K562 (cell line): ENCODE measurements around the gene UBTFL1. TPM values are rescaled to one million over a fixed set of nuclear protein-coding genes. Genes with fewer than 3 reads are reported as not detected.
A peak's percentile ranks its signal among the peaks of the same experiment; 100 is the strongest.

ENCODE experiments used
- ATAC-seq: fragments of 200-7000 bp; cut with Tn5 transposase; 3 replicates; pipeline ENCODE4 v1.9.1; 2020; ENCODE audit warnings: moderate library complexity
- BruUV-seq: library from RNA; stranded (reverse); fragments of 400-500 nt; replicated peaks from 2 replicates; lab custom pipeline; 2021; lab: Mats Ljungman, UMichigan
- CTCF ChIA-PET: fragments of 300-600 bp; formaldehyde crosslinking; extraction: SDS; loops from one replicate; lab custom pipeline; 2021; ENCODE audit warnings: low intra/inter-chr PET ratio; lab: Yijun Ruan, JAX
- POLR2A ChIA-PET: fragments of 300-600, 350-650 bp; sonication (Branson Sonifier 250); formaldehyde crosslinking; extraction: SDS; loops from one replicate; lab custom pipeline; 2021; ENCODE audit warnings: antibody characterized with exemption, inconsistent platforms; lab: Yijun Ruan, JAX
- DNase-seq, 4 experiments: peaks; one replicate each; pipeline versions ENCODE4 v3.0.0 to v3.0.0-alpha.2; 2011 to 2018; ENCODE audit warnings: low spot score in 3 of 4, mixed read lengths in 3 of 4; ENCODE audit errors: extremely low read depth in 1 of 4
- FAIRE-seq: peaks from 2 replicates; lab custom pipeline; 2011; peaks lifted over from hg19 to GRCh38; lab: Jason Lieb, UNC
- H2AFZ ChIP-seq: 2 replicates; pipeline ENCODE4 v1.6.0; 2011; ENCODE audit warnings: low read depth, low read length, control low read depth, inconsistent platforms
- H3K27ac ChIP-seq: fragments of 200-600 bp; 3 replicates; pipeline ENCODE4 v1.8.0; 2011; ENCODE audit warnings: low read depth, mild to moderate bottlenecking, control low read depth, inconsistent platforms, low read length, moderate library complexity, mixed read lengths; ENCODE audit errors: extremely low read depth
- H3K27me3 ChIP-seq, 2 experiments: fragments of 300-600 bp in 1 of 2; 2 replicates in 1 of 2; 3 replicates in 1 of 2; pipeline versions ENCODE4 v1.6.0 to v1.8.0; 2011; ENCODE audit warnings: inconsistent platforms in 2 of 2, low read length in 2 of 2, mild to moderate bottlenecking in 1 of 2, mixed read lengths in 1 of 2, moderate library complexity in 1 of 2; ENCODE audit not compliant: control insufficient read depth in 2 of 2, insufficient read depth in 2 of 2
- H3K36me3 ChIP-seq: fragments of 300-600 bp; 3 replicates; pipeline ENCODE4 v1.8.0; 2011; ENCODE audit warnings: mild to moderate bottlenecking, low read length, inconsistent platforms; ENCODE audit not compliant: control insufficient read depth, insufficient read depth
- H3K4me1 ChIP-seq, 2 experiments: fragments of 200-600 bp in 1 of 2; replicated peaks in 1 of 2; 2 replicates in 1 of 2; 3 replicates in 1 of 2; pipeline versions ENCODE4 v1.5.1 to v1.8.0; 2011; ENCODE audit warnings: inconsistent platforms in 2 of 2, low read length in 2 of 2, mild to moderate bottlenecking in 1 of 2, mixed read lengths in 1 of 2, moderate library complexity in 1 of 2; ENCODE audit not compliant: control insufficient read depth in 2 of 2, insufficient read depth in 2 of 2
- H3K4me2 ChIP-seq: 2 replicates; pipeline ENCODE4 v1.6.1; 2011; ENCODE audit warnings: low read length, control low read depth, inconsistent platforms, mixed read lengths; ENCODE audit not compliant: insufficient read depth
- H3K4me3 ChIP-seq: fragments of 200-600 bp; sonication (generic), shearing (Covaris generic); 2 replicates; pipeline ENCODE4 v1.5.1; 2016; ENCODE audit warnings: control low read depth, inconsistent platforms
- H3K79me2 ChIP-seq: fragments of 200-600 bp; 3 replicates; pipeline ENCODE4 v1.8.0; 2011; ENCODE audit warnings: low read length, inconsistent platforms; ENCODE audit not compliant: control insufficient read depth, insufficient read depth
- H3K9ac ChIP-seq, 2 experiments: 2 replicates each; pipeline versions ENCODE4 v1.6.0 to v1.6.1; 2011; ENCODE audit warnings: low read depth in 2 of 2, low read length in 2 of 2, control low read depth in 1 of 2, inconsistent platforms in 1 of 2, mild to moderate bottlenecking in 1 of 2, mixed read lengths in 1 of 2; ENCODE audit not compliant: insufficient read depth in 1 of 2
- H3K9me1 ChIP-seq: one replicate; pipeline ENCODE4 v1.6.0; 2011; ENCODE audit warnings: inconsistent platforms, mild to moderate bottlenecking, low read length, moderate library complexity; ENCODE audit not compliant: control insufficient read depth, insufficient read depth
- H3K9me3 ChIP-seq: replicated peaks from 2 replicates; pipeline ENCODE4 v1.5.1; 2011; ENCODE audit warnings: low read depth, low read length, inconsistent platforms; ENCODE audit not compliant: control insufficient read depth, insufficient read depth
- H4K20me1 ChIP-seq: replicated peaks from 2 replicates; pipeline ENCODE4 v1.6.1; 2011; ENCODE audit warnings: low read length, inconsistent platforms, mixed read lengths; ENCODE audit not compliant: control insufficient read depth, insufficient read depth
- CAMTA2 ChIP-seq: fragments of 250-450 bp; sonication (Bioruptor Pico); conservative IDR thresholded peaks from 2 replicates; pipeline ENCODE4 v1.5.1; 2022
- CTCF ChIP-seq, 3 experiments: IDR thresholded peaks in 2 of 3; conservative IDR thresholded peaks in 1 of 3; 2 replicates each; pipeline ENCODE4 v1.5.1; 2011 to 2012; ENCODE audit warnings: low read length in 3 of 3, mild to moderate bottlenecking in 3 of 3, control low read depth in 2 of 3, improper control_type of control experiment in 1 of 3, inconsistent platforms in 1 of 3, low read depth in 1 of 3, mixed read lengths in 1 of 3, moderate library complexity in 1 of 3; ENCODE audit not compliant: insufficient read depth in 2 of 3
- GTF2F1 ChIP-seq: IDR thresholded peaks from 2 replicates; pipeline ENCODE4 v1.6.1; 2011; ENCODE audit warnings: low read depth, low read length, improper control_type of control experiment
- HDAC6 ChIP-seq: IDR thresholded peaks from 2 replicates; pipeline ENCODE4 v1.6.1; 2012; ENCODE audit warnings: low read depth, mild to moderate bottlenecking, control low read depth, inconsistent platforms, low read length, moderate library complexity
- HOXB6 ChIP-seq: fragments of 250-450 bp; sonication (Bioruptor Pico); IDR thresholded peaks from 2 replicates; pipeline ENCODE4 v1.5.1; 2022; ENCODE audit warnings: mild to moderate bottlenecking, borderline replicate concordance
- MAX ChIP-seq: sonication (generic); formaldehyde crosslinking; IDR thresholded peaks from 2 replicates; pipeline ENCODE4 v1.9.0; 2022; ENCODE audit warnings: mild to moderate bottlenecking, missing genetic modification reagents
- PML ChIP-seq: IDR thresholded peaks from 2 replicates; pipeline ENCODE4 v1.6.1; 2012; ENCODE audit warnings: low read length, inconsistent platforms
- PTTG1 ChIP-seq: fragments of 450-650 bp; IDR thresholded peaks from 2 replicates; pipeline ENCODE4 v1.6.1; 2016; ENCODE audit warnings: low read depth, mild to moderate bottlenecking, missing genetic modification characterization, missing compliant biosample characterization
- PURB ChIP-seq: sonication (generic); formaldehyde crosslinking; IDR thresholded peaks from 2 replicates; pipeline ENCODE4 v1.9.0; 2021; ENCODE audit warnings: low read depth, mild to moderate bottlenecking, missing genetic modification reagents
- RAD21 ChIP-seq, 2 experiments: fragments of 250-450 bp in 1 of 2; fragments of 450-650 bp in 1 of 2; sonication (Bioruptor Pico) in 1 of 2; formaldehyde crosslinking in 1 of 2; IDR thresholded peaks in 1 of 2; conservative IDR thresholded peaks in 1 of 2; 2 replicates each; pipeline versions ENCODE4 v1.4.0 to v1.8.0; 2020 to 2022; ENCODE audit warnings: mild to moderate bottlenecking in 2 of 2, moderate library complexity in 1 of 2
- SRF ChIP-seq, 2 experiments: fragments of 250-450, 450-650 bp in 1 of 2; sonication (Bioruptor Pico) in 1 of 2; sonication (generic) in 1 of 2; formaldehyde crosslinking; IDR thresholded peaks; 2 replicates each; pipeline versions ENCODE4 v1.5.0 to v1.5.1; 2020 to 2022; ENCODE audit warnings: mild to moderate bottlenecking in 1 of 2, missing genetic modification reagents in 1 of 2
- ZFP30 ChIP-seq: fragments of 250-450 bp; sonication (Bioruptor Pico); IDR thresholded peaks from 2 replicates; pipeline ENCODE4 v1.8.0; 2022; ENCODE audit warnings: moderate library complexity, mild to moderate bottlenecking, inconsistent platforms, borderline replicate concordance
- ZKSCAN1 ChIP-seq: fragments of 150-350 bp; IDR thresholded peaks from 2 replicates; pipeline ENCODE4 v1.6.1; 2016; ENCODE audit warnings: low read depth, low read length
- ZNF449 ChIP-seq: fragments of 250-450 bp; sonication (Bioruptor Pico); IDR thresholded peaks from 2 replicates; pipeline ENCODE4 v1.8.0; 2022; ENCODE audit warnings: moderate library complexity, mild to moderate bottlenecking, inconsistent platforms
- ZNF668 ChIP-seq: fragments of 250-450 bp; sonication (Bioruptor Pico); IDR thresholded peaks from 2 replicates; pipeline ENCODE4 v1.8.0; 2022; ENCODE audit warnings: mild to moderate bottlenecking, inconsistent platforms
- ZNF79 ChIP-seq: fragments of 250-450 bp; sonication (Bioruptor Pico); IDR thresholded peaks from 2 replicates; pipeline ENCODE4 v1.4.0; 2020; ENCODE audit warnings: low read depth, mild to moderate bottlenecking, moderate library complexity
- WGBS: fragments of 100-300 bp; shearing (Covaris generic); methylation state at CpG from one replicate; pipeline ENCODE4 v1.1.6; 2016; ENCODE audit warnings: low coverage, mixed read lengths; ENCODE audit not compliant: insufficient coverage; ENCODE audit errors: missing lambda C conversion rate; 5-methylcytosine and 5-hydroxymethylcytosine counted together
- in situ Hi-C: fragments of 300-500 bp; cut with MboI; formaldehyde crosslinking; loops from 4 replicates; pipeline ENCODE4 v1.15.0; 2018; ENCODE audit warnings: inconsistent platforms, mixed read lengths
- intact Hi-C: fragments of 100-400 bp; cut with micrococcal nuclease; formaldehyde crosslinking; loops from 2 replicates; pipeline ENCODE4 v1.14.2; 2022
- polyA plus RNA-seq, 8 experiments: library from polyadenylated mRNA; depleted of rRNA in 4 of 8; stranded (reverse) in 5 of 8; unstranded in 3 of 8; fragments of >200 nt; fragmentation: Nextera tagmentation in 2 of 8; fragmentation: Illumina TruSeq in 1 of 8; extraction: Ambion mirVana in 2 of 8; extraction: Trizol in 1 of 8; gene quantifications; 2 replicates each; pipeline versions ENCODE4 v1.2.1 to v1.2.3, GENCODE V29; 2011 to 2014; ENCODE audit warnings: inconsistent platforms in 1 of 8, missing spikeins in 1 of 8
- total RNA-seq, 7 experiments: library from RNA; depleted of rRNA in 6 of 7; stranded (reverse); fragments of >200 nt in 6 of 7; fragmentation: Illumina TruSeq in 2 of 7; extraction: Trizol in 2 of 7; gene quantifications; 2 replicates each; pipeline versions ENCODE4 v1.2.1 to v1.2.3, GENCODE V29; 2011 to 2021; ENCODE audit warnings: low replicate concordance in 1 of 7

UBTFL1 gene
- total and polyA plus RNA-seq, 9 of the 15 experiments (the other 6 are each of a cell fraction or from before 2014, with no cell fraction given), result not detected

GRCh38 chr11:90113541-90113940 is 27.8 kb downstream of the UBTFL1 start:
- Histone ChIP-seq H3K27me3 (no peaks in the 10 kb centered on the region), H4K20me1 (no peaks in the 10 kb centered on the region), H3K9me1 (no peaks in the 10 kb centered on the region), H3K9me3 (no peaks in the 10 kb centered on the region), H3K4me3 (no peak overlapping the region)
- WGBS, result 0% methylated on average over 2 of the region's 2 CpGs
- intact Hi-C loops, result no loop called here
- ATAC-seq, result no peak
- CTCF ChIA-PET, result no interaction called here
- no peak for DNase-seq
- TF ChIP-seq HDAC6 (no peak), ZNF449 (CRISPR knock-in tag) (no peak), RAD21 (CRISPR knock-in tag; conservative IDR thresholded peaks at IDR 0.05 in 1 of 2, IDR thresholded peaks at IDR 0.05 in 1 of 2) (peak; percentile 26 to 60), PURB (CRISPR knock-in tag) (no peak), HOXB6 (CRISPR knock-in tag) (no peak), GTF2F1 (no peak), PML (no peak), ZKSCAN1 (no peak), CAMTA2 (CRISPR knock-in tag) (no peak), MAX (CRISPR knock-in tag) (no peak), SRF (CRISPR knock-in tag; IDR thresholded peaks at IDR 0.05) (no peak), CTCF (IDR thresholded peaks at IDR 0.05 in 2 of 3, conservative IDR thresholded peaks at IDR 0.05 in 1 of 3; ENCODE audit: insufficient read depth in 2 of 3, low read depth in 1 of 3, low read length in 3 of 3) (peak in 1 of 3 experiments; percentile 36; a peak in 2 of 6 replicates), PTTG1 (no peak), ZNF79 (CRISPR knock-in tag) (no peak), ZFP30 (CRISPR knock-in tag) (no peak), ZNF668 (CRISPR knock-in tag) (no peak)
- TF ChIP-seq, all 486 proteins: peak for 2
- POLR2A ChIA-PET, result no interaction called here
- no peak overlapping the region for H2AFZ ChIP-seq
- no peaks in the 10 kb centered on the region for H3K79me2 ChIP-seq
- no peaks in the 10 kb centered on the region for H3K36me3 ChIP-seq
- no peak overlapping the region for H3K9ac ChIP-seq
- no TSS peak for BruUV-seq
- no peak for FAIRE-seq
- in situ Hi-C loops, result no loop called here
- H3K4me2 ChIP-seq, result no peak overlapping the region
- no peak overlapping the region for H3K27ac ChIP-seq
- no peaks in the 10 kb centered on the region for H3K4me1 ChIP-seq
